H1 (cell line): ENCODE data around the gene GRIP2. TPM values are rescaled to one million over a fixed set of nuclear protein-coding genes. Genes with fewer than 3 reads are reported as not detected.

Source experiments
- GABPA ChIP-seq: IDR thresholded peaks from 2 replicates; pipeline ENCODE4 v1.6.1; 2011; ENCODE audit warnings: mild to moderate bottlenecking, low read length, moderate library complexity, borderline replicate concordance; ENCODE audit not compliant: insufficient read depth
- JUN ChIP-seq: IDR thresholded peaks from 2 replicates; pipeline ENCODE4 v1.6.1; 2011; ENCODE audit warnings: low read depth, mild to moderate bottlenecking, improper control_type of control experiment, low read length
- TAF7 ChIP-seq: optimal IDR thresholded peaks from 2 replicates; pipeline ENCODE3; 2011; ENCODE audit warnings: low read depth, mild to moderate bottlenecking, inconsistent platforms, low read length, moderate library complexity, borderline replicate concordance
- TEAD4 ChIP-seq: IDR thresholded peaks from 2 replicates; pipeline ENCODE4 v1.6.1; 2012; ENCODE audit warnings: low read depth, low read length, inconsistent platforms, mixed read lengths
- polyA plus RNA-seq, 7 experiments: library from polyadenylated mRNA; depleted of rRNA in 3 of 7; stranded (reverse) in 5 of 7; unstranded in 2 of 7; fragments of >200 nt in 5 of 7; fragments of 200-250 nt in 2 of 7; gene quantifications; 1 replicate in 5 of 7; 2 replicates in 1 of 7; 4 replicates in 1 of 7; pipeline versions ENCODE4 v1.2.1 to v1.2.3, GENCODE V29; 2011 to 2013; ENCODE audit warnings: missing spikeins in 2 of 7, mixed read lengths in 2 of 7
- total RNA-seq: library from RNA; stranded (reverse); fragmentation: NEBNext Ultra II Directional; extraction: Animal tissue kit (Norgen Biotek cat#: 25700); gene quantifications from 2 replicates; pipeline ENCODE4 v1.2.1, GENCODE V29; 2021

The GRIP2 gene
- total and polyA plus RNA-seq, 2 of the 8 experiments (the other 6 are each of a cell fraction or from before 2014, with no cell fraction given): 2.5 to 6.4 TPM

GRCh38 chr3:14494279-14494972, 45.7 kb downstream of the GRIP2 start (continued):
- TF ChIP-seq TEAD4: no peak
- TF ChIP-seq JUN: no peak
- no peak for TF ChIP-seq GABPA
- no peak for TF ChIP-seq TAF7
